ENCODE results near the gene RNF130. TPM values are rescaled to one million over a fixed set of nuclear protein-coding genes. Genes with fewer than 3 reads are reported as not detected.

The RNF130 gene
- total RNA-seq, 1 donor from 2014 or later, result 70.8 TPM

GRCh38 chr5:179930788-179931473, 140.6 kb downstream of the RNF130 start:
- no peak for DNase-seq (ENCODE audit: extremely low spot score, unreplicated experiment)
- Mint-ChIP-seq H3K27ac (ENCODE audit: unreplicated experiment) (no peak overlapping the region), H3K36me3 (ENCODE audit: unreplicated experiment) (peaks cover 6% of the 10 kb centered on the region), H3K27me3 (ENCODE audit: unreplicated experiment) (no peaks in the 10 kb centered on the region), H3K4me3 (ENCODE audit: unreplicated experiment) (no peak overlapping the region), H3K9me3 (ENCODE audit: unreplicated experiment) (peaks cover 6% of the 10 kb centered on the region), H3K4me1 (ENCODE audit: unreplicated experiment) (no peaks in the 10 kb centered on the region)
- TF ChIP-seq CTCF (IDR thresholded peaks at IDR 0.05), result no peak

DNA sequence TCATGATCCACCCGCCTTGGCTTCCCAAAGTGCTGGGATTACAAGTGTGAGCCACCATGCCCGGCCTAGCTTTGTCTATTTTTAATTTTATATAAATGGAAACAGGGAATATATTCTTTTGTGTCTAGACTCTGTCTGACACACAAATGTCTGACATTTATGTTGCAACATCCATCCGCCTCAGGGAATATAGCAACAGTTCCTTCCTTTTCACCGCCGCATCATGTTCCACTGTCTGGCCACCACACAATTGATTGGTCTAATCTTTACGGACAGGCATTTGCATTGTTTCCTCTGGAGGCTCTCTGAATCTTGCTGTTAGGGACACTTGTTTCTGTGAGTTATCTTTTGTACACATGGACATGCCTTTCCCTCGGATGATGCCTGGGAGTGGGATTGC, 143.7 kb downstream of the RNF130 start:
- Mint-ChIP-seq H3K9me3 (ENCODE audit: unreplicated experiment) (no peaks in the 10 kb centered on the region), H3K36me3 (ENCODE audit: unreplicated experiment) (no peaks in the 10 kb centered on the region), H3K27me3 (ENCODE audit: unreplicated experiment) (no peaks in the 10 kb centered on the region), H3K4me3 (ENCODE audit: unreplicated experiment) (no peak overlapping the region), H3K4me1 (ENCODE audit: unreplicated experiment) (no peaks in the 10 kb centered on the region), H3K27ac (ENCODE audit: unreplicated experiment) (no peak overlapping the region)
- no peak for TF ChIP-seq CTCF (IDR thresholded peaks at IDR 0.05)
- no peak for DNase-seq (ENCODE audit: extremely low spot score, unreplicated experiment)

GRCh38 chr5:179926657-179927056, 144.9 kb downstream of the RNF130 start:
- peak; percentile 56 for DNase-seq (ENCODE audit: extremely low spot score, unreplicated experiment)
- H3K27ac Mint-ChIP-seq (ENCODE audit: unreplicated experiment), result no peak overlapping the region
- no peaks in the 10 kb centered on the region for H3K9me3 Mint-ChIP-seq (ENCODE audit: unreplicated experiment)
- H3K4me3 Mint-ChIP-seq (ENCODE audit: unreplicated experiment), result no peak overlapping the region
- H3K27me3 Mint-ChIP-seq (ENCODE audit: unreplicated experiment), result no peaks in the 10 kb centered on the region
- TF ChIP-seq CTCF (IDR thresholded peaks at IDR 0.05), result no peak
- H3K36me3 Mint-ChIP-seq (ENCODE audit: unreplicated experiment), result no peaks in the 10 kb centered on the region
- H3K4me1 Mint-ChIP-seq (ENCODE audit: unreplicated experiment), result no peaks in the 10 kb centered on the region

- Mint-ChIP-seq H3K36me3 (ENCODE audit: unreplicated experiment) (no peaks in the 10 kb centered on the region), H3K27ac (ENCODE audit: unreplicated experiment) (no peak overlapping the region), H3K9me3 (ENCODE audit: unreplicated experiment) (no peaks in the 10 kb centered on the region), H3K4me3 (ENCODE audit: unreplicated experiment) (no peak overlapping the region), H3K27me3 (ENCODE audit: unreplicated experiment) (no peaks in the 10 kb centered on the region), H3K4me1 (ENCODE audit: unreplicated experiment) (no peaks in the 10 kb centered on the region)
- TF ChIP-seq CTCF (IDR thresholded peaks at IDR 0.05), result no peak
- peak; percentile 60 for DNase-seq (ENCODE audit: extremely low spot score, unreplicated experiment)
Observed at GRCh38 chr5:179923436-179923835, 148.1 kb downstream of the RNF130 start.

- H3K27me3 Mint-ChIP-seq (ENCODE audit: unreplicated experiment), result no peaks in the 10 kb centered on the region
- no peak for DNase-seq (ENCODE audit: extremely low spot score, unreplicated experiment)
- H3K4me1 Mint-ChIP-seq (ENCODE audit: unreplicated experiment), result no peaks in the 10 kb centered on the region
- H3K36me3 Mint-ChIP-seq (ENCODE audit: unreplicated experiment), result no peaks in the 10 kb centered on the region
- no peak for TF ChIP-seq CTCF (IDR thresholded peaks at IDR 0.05)
- H3K4me3 Mint-ChIP-seq (ENCODE audit: unreplicated experiment), result no peak overlapping the region
- H3K9me3 Mint-ChIP-seq (ENCODE audit: unreplicated experiment), result no peaks in the 10 kb centered on the region
- no peak overlapping the region for H3K27ac Mint-ChIP-seq (ENCODE audit: unreplicated experiment)
Observed at GRCh38 chr5:179920175-179920574, 151.4 kb downstream of the RNF130 start.

Measured in osteocyte (in vitro differentiated cells).